ENCODE measurements around the gene PHACTR1.

PHACTR1 gene

DNA sequence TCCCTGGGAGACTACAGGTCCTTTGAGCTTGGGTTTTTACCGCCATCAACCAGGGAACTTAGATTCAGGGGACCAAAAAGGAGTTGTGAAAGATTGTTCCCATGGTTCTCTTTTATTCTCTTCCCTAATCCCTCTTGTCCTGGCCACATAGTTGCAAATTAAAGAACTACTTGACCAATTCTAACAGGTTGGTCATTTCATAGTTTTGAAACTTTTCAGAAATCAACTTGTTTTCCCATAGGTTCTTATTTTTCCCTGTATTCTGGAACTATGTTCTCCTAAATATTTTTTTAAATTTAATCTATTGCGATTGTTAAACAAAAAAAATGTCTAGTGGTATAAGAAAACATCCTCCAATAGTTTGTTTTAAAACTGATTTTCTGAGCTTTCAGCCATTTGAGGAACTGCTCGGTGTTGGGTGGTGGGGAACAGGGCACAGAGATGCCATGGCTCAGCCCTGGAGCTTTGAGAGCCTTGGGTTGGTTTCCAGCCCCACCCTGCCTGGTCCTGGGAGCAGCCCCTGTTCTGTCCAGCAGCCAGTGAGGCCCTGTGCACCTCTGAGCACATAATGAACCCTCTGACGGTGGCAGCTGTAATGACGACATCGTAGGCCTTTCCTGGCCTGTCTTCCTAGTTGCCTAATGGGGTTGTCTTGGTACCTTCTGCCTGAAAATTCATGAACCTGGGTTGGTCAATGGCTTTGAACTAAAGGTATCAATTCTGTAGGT lies 558.3 kb downstream of the PHACTR1 start:
- TF ChIP-seq ISL1 (CRISPR knock-in tag; IDR thresholded peaks at IDR 0.05): no peak
- TF ChIP-seq SNAI2 (CRISPR knock-in tag; IDR thresholded peaks at IDR 0.05): no peak
- TF ChIP-seq POU6F1 (CRISPR knock-in tag; IDR thresholded peaks at IDR 0.05; ENCODE audit: borderline replicate concordance, low read depth): no peak
- TF ChIP-seq, protein P1, sequence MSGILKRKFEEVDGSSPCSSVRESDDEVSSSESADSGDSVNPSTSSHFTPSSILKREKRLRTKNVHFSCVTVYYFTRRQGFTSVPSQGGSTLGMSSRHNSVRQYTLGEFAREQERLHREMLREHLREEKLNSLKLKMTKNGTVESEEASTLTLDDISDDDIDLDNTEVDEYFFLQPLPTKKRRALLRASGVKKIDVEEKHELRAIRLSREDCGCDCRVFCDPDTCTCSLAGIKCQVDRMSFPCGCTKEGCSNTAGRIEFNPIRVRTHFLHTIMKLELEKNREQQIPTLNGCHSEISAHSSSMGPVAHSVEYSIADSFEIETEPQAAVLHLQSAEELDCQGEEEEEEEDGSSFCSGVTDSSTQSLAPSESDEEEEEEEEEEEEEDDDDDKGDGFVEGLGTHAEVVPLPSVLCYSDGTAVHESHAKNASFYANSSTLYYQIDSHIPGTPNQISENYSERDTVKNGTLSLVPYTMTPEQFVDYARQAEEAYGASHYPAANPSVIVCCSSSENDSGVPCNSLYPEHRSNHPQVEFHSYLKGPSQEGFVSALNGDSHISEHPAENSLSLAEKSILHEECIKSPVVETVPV (CRISPR knock-in tag; IDR thresholded peaks at IDR 0.05): no peak
- no peak for TF ChIP-seq BACH2 (CRISPR knock-in tag; IDR thresholded peaks at IDR 0.05; ENCODE audit: borderline replicate concordance)
- TF ChIP-seq ZNF70 (CRISPR knock-in tag; IDR thresholded peaks at IDR 0.05): no peak
- TF ChIP-seq TCF4 (CRISPR knock-in tag; IDR thresholded peaks at IDR 0.05; ENCODE audit: borderline replicate concordance): no peak
- no peak for TF ChIP-seq CSDC2 (CRISPR knock-in tag; IDR thresholded peaks at IDR 0.05)
- TF ChIP-seq, protein P2, sequence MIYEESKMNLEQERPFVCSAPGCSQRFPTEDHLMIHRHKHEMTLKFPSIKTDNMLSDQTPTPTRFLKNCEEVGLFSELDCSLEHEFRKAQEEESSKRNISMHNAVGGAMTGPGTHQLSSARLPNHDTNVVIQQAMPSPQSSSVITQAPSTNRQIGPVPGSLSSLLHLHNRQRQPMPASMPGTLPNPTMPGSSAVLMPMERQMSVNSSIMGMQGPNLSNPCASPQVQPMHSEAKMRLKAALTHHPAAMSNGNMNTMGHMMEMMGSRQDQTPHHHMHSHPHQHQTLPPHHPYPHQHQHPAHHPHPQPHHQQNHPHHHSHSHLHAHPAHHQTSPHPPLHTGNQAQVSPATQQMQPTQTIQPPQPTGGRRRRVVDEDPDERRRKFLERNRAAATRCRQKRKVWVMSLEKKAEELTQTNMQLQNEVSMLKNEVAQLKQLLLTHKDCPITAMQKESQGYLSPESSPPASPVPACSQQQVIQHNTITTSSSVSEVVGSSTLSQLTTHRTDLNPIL (CRISPR knock-in tag; IDR thresholded peaks at IDR 0.05; ENCODE audit: low read depth): no peak
- TF ChIP-seq ZFP30 (CRISPR knock-in tag; IDR thresholded peaks at IDR 0.05): no peak
- TF ChIP-seq, protein P3, sequence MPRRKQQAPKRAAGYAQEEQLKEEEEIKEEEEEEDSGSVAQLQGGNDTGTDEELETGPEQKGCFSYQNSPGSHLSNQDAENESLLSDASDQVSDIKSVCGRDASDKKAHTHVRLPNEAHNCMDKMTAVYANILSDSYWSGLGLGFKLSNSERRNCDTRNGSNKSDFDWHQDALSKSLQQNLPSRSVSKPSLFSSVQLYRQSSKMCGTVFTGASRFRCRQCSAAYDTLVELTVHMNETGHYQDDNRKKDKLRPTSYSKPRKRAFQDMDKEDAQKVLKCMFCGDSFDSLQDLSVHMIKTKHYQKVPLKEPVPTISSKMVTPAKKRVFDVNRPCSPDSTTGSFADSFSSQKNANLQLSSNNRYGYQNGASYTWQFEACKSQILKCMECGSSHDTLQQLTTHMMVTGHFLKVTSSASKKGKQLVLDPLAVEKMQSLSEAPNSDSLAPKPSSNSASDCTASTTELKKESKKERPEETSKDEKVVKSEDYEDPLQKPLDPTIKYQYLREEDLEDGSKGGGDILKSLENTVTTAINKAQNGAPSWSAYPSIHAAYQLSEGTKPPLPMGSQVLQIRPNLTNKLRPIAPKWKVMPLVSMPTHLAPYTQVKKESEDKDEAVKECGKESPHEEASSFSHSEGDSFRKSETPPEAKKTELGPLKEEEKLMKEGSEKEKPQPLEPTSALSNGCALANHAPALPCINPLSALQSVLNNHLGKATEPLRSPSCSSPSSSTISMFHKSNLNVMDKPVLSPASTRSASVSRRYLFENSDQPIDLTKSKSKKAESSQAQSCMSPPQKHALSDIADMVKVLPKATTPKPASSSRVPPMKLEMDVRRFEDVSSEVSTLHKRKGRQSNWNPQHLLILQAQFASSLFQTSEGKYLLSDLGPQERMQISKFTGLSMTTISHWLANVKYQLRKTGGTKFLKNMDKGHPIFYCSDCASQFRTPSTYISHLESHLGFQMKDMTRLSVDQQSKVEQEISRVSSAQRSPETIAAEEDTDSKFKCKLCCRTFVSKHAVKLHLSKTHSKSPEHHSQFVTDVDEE (CRISPR knock-in tag; IDR thresholded peaks at IDR 0.05): no peak
- TF ChIP-seq RARB (CRISPR knock-in tag; IDR thresholded peaks at IDR 0.05): no peak
- no peak for TF ChIP-seq ZFP3 (CRISPR knock-in tag; IDR thresholded peaks at IDR 0.05)
- no peak for TF ChIP-seq TOX (CRISPR knock-in tag; IDR thresholded peaks at IDR 0.05; ENCODE audit: borderline replicate concordance)
- TF ChIP-seq, protein P4, sequence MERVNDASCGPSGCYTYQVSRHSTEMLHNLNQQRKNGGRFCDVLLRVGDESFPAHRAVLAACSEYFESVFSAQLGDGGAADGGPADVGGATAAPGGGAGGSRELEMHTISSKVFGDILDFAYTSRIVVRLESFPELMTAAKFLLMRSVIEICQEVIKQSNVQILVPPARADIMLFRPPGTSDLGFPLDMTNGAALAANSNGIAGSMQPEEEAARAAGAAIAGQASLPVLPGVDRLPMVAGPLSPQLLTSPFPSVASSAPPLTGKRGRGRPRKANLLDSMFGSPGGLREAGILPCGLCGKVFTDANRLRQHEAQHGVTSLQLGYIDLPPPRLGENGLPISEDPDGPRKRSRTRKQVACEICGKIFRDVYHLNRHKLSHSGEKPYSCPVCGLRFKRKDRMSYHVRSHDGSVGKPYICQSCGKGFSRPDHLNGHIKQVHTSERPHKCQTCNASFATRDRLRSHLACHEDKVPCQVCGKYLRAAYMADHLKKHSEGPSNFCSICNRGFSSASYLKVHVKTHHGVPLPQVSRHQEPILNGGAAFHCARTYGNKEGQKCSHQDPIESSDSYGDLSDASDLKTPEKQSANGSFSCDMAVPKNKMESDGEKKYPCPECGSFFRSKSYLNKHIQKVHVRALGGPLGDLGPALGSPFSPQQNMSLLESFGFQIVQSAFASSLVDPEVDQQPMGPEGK (CRISPR knock-in tag; IDR thresholded peaks at IDR 0.05; ENCODE audit: borderline replicate concordance): no peak
- TF ChIP-seq ZC3H10 (CRISPR knock-in tag; IDR thresholded peaks at IDR 0.05): no peak
- no peak for TF ChIP-seq OSR1 (CRISPR knock-in tag; IDR thresholded peaks at IDR 0.05)
- no peak for TF ChIP-seq GLIS3 (CRISPR knock-in tag; IDR thresholded peaks at IDR 0.05)
- TF ChIP-seq ESRRG (CRISPR knock-in tag; IDR thresholded peaks at IDR 0.05): no peak
- TF ChIP-seq ZNF565 (CRISPR knock-in tag; conservative IDR thresholded peaks at IDR 0.05; ENCODE audit: low read depth): no peak
- no peak for ATAC-seq

DNA sequence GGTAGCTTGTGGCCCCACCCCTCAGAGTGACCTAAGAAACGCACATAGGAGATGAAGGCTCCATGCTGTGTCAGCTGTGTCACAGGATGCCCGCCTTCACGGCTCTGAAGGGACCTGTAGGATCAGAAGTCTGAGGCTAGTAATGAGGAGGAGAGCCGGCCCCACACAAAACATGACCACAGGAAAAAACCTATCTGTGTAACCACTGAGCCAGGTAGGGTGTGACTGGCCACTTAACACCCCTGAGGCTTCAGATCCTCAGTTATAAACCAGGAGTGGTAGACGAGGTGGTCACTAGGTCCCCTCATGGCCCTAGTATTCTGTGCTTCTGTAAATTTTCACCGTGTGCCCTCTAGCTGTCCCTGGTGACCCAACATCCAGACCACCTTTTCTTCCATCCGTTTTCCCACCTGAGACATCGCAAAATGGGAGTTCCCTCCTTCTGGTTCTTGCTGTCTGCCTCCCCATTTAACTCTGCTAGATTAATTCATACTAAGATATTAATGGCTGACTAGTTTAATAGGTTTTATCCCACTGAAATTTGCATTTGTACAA lies 558.9 kb downstream of the PHACTR1 start:
- no peak for ATAC-seq
- TF ChIP-seq, protein P1 (CRISPR knock-in tag; IDR thresholded peaks at IDR 0.05): no peak
- TF ChIP-seq ZFP3 (CRISPR knock-in tag; IDR thresholded peaks at IDR 0.05): no peak
- no peak for TF ChIP-seq BACH2 (CRISPR knock-in tag; IDR thresholded peaks at IDR 0.05; ENCODE audit: borderline replicate concordance)
- TF ChIP-seq ZC3H10 (CRISPR knock-in tag; IDR thresholded peaks at IDR 0.05): no peak
- TF ChIP-seq PPARA (CRISPR knock-in tag; IDR thresholded peaks at IDR 0.05; ENCODE audit: borderline replicate concordance): no peak

All from SK-N-SH treated with all-trans-retinoic acid at 6 μM for 48 hours (cell line).